GM19463 (cell line): ENCODE results near the gene SLC25A43.
"Not testable (repeated sequence)": the region's sequence is repeated elsewhere in the genome, so short reads cannot be mapped to it uniquely, and the experiment has no call there.

Source experiments
- ATAC-seq: cut with Tn5 transposase; IDR thresholded peaks from one replicate; pipeline ENCODE4 v1.9.1; 2021; ENCODE audit warnings: mild to moderate bottlenecking, moderate library complexity; ENCODE audit not compliant: unreplicated experiment

Gene SLC25A43

DNA sequence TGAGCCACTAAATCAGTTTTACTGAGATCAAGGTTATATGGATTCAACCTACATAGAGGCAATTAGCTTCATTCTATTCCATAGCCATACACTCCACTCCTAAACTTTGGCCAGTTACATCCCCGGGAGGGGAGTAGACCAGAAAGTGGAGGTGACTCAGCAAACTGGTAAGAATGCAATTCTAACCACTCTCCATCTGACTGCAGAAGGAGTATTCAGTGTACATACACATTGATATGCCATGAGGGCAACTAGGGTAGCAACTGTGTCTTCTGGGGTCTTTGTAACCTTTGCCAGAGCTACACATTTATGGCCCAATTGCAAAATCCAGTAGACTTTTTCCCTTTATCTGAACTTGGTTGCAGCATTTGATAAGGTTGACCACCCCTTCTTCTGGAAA lies 7.6 kb downstream of the SLC25A43 start:
- no peak for ATAC-seq

DNA sequence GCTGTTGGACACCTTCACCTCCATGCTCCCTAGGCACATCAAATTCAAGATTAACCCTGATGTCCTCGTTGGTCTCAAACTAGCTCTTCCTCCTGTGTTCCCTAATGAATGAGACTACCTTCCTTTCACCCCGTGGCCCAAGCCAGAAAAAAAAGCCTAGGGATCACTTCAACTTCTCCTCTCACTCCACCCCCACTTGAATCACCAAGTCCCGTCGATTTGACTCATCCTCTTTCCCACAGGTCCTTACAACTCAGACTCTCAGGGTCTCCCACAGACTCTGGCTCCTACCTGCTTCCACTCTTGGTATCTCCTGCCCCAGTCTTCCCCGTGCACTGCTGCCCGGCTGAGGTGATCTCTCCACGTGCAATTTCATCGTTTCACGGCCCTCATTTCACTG lies 8.5 kb downstream of the SLC25A43 start:
- no peak for ATAC-seq

DNA sequence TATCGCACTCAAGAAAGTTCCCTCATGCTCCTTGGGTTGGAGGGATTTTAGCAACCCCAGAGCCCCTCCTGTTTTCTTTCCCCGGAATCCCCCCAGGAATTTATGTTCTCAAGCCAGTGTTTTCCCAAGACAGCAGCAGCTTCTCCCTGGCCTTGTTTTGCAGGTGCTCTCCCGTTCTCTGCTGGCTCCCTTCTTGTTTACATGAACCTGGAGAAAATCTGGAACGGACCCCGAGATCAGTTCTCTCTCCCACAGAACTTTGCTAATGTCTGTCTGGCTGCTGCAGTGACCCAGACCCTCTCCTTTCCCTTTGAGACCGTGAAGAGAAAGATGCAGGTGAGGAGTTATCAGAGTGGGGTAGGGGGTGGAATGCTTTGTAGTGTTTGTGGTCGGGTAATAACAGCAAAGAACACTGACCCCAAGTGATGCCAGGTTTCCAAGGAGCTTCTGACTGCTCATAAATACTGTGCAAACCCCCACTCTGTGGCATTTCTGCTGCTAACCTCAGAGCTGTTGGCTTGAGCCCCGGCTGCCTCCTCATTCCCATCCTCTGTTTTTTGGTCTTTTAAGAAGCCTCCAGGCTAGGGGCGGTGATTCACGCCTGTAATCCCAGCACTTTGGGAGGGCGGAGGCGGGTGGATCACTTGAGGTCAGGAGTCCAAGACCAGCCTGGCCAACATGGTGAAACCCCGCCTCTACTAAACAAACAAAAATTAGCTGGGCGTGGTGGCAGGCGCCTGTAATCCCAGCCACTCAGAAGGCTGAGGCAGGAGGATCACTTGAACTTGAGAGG lies 11.1 kb downstream of the SLC25A43 start:
- ATAC-seq: no peak

DNA sequence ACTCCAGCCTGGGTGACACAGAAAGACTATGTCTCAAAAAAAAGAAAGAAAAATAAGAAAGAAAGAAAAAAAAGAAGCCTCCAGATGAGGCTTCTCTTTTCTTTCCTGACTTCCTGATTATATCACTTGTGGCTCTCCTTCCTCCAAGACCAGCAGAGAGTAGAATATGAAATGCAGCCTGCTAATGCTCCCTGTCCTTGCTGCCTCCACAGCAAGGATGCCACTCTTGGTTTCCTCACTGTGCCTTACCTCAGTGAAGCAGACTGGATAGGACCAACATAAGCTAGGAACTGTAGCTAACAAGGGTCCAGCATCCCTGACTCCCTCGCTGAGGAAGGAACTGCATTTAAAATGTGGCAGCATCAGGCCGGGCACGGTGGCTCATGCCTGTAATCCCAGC lies 11.7 kb downstream of the SLC25A43 start:
- ATAC-seq: no peak

DNA sequence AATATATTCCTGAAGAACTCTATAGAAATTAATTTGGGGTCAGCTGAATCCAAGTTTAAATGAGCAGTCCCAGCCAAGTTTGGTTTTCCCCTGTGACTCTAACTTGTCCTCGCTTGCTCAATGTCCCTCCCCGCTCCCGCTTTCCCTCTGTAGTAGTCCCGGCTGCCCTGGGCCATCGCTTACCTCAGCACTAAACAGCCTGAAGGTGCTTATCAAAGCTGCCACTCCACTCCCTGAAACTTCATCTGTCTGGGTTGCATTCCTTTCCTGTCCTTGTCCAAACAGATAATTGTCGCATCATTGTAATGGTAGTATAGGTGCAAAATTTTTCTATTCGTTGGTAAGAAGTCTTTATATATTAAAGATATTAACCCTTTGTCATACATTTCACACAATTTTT lies 12.8 kb downstream of the SLC25A43 start:
- ATAC-seq: no peak

DNA sequence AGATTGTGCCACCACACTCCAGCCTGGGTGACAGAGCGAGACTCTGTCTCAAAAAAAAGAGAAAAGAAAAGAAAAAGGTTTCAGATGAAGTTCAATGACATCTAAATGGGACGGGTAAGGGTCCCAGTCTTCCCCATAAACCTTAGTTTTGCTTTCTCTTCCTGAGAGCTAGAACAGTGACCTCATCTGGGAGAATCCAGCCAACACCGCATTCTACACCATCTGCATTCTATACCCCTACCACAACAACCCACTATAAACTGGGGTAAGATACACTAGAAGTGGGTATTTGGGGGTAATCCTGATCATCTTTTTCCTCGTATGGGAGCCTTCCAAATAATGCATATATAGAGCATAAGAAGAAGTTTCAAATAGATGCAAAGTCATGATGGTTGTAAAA lies 18.2 kb downstream of the SLC25A43 start:
- ATAC-seq: no peak

DNA sequence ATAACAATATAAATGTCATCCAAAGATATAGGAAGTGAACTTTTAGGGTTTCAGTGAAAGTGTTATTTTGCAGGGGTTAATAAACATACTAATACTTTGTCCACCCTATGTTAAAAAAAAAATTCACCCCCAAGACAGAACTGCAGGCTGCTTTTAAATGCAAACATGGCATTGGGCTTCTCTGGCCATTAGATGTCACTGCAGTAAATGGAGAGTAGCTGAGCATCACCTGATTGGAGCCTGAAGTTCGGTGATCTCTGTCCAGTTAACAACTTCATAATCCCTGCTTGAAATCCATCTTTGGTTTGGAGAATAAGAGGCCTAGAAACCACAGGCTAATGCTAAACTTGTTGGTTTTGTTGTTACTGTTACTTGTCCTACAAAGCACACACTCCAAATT lies 18.7 kb downstream of the SLC25A43 start:
- ATAC-seq: no peak

DNA sequence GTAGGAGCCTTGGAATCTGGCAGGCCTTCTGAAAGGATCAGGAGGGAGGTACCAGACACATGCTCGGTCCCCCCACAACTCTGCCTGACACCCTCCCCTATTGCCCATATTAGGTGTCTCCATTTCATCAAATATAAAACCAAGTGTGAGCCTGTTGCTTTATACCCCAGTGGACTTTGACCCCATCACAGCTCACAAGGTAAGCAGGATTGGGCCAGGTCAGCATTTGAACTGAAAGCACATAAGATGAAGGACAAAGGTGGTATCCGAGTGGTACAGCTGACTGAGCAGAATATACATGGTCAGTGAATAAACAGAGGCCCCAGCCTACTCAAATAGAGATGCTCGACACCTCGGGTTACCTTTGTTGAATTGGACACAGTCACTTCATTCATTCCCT lies 20.0 kb downstream of the SLC25A43 start:
- no peak for ATAC-seq

DNA sequence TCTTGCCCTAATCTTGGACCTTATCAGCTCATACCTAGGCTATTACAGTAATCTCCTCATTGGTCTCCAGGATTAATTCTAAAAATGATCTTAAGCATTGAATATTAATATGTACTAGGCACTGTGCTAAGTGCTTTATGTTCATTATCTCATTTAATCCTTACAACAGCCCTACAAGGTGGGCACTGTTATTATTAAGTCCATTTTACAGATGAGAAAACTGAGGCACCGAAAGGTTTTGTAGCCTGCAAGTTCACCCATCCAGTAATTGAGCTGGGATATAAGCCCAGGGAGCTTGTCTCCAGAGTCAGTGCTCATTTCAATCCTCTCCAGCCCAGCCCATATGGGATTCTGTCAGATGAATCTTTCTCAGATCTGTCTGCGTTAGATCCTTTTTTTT lies 20.8 kb downstream of the SLC25A43 start:
- no peak for ATAC-seq

DNA sequence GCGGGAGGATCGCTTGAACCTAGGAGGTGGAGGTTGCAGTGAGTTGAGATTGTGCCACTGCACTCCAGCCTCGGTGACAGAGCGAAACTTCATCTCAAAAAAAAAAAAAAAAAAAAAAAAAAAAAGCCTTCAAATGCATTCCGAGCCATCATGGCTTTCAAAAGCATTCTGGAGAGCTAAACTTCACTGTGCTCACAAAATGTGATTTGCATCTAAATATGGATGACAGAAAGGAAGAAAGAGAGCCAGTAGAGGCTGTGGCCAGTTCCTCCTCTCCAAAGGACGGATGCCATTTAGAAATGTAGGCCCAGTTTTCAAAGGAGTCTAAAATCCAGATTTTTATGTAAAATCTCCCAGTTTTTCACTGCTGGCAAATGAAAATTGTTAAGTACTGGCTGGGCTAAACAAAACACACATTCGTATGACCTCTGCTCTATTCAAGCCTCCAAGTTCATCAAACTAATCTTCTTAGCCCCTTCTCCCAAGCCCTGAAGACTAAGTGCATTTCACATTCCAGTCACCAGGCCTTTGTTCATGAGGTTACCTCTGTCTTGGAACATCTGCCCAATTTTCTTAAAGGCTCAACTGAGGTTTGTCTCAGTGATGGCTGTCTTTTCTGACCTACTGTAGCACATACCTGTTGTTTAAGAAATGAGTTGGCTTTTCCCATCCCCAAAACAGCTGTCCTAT lies 22.0 kb downstream of the SLC25A43 start:
- no peak for ATAC-seq

DNA sequence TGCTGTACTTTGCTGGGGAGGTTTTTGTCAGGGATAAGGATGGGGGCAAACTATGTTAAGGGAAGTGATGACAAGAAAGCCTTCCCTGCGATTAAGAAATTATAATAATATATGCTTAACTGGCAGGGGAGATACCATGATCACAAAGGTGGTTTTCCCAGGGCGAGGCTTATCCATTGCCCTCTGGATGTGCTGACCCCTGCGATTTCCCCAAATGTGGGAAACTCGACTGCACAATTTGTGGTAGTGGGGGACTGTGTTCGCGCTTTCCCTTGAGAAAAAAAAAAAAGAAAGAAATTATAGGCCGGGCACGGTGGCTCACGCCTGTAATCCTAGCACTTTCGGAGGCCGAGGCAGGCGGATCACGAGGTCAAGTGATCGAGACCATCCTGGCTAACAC lies 24.5 kb downstream of the SLC25A43 start:
- no peak for ATAC-seq

DNA sequence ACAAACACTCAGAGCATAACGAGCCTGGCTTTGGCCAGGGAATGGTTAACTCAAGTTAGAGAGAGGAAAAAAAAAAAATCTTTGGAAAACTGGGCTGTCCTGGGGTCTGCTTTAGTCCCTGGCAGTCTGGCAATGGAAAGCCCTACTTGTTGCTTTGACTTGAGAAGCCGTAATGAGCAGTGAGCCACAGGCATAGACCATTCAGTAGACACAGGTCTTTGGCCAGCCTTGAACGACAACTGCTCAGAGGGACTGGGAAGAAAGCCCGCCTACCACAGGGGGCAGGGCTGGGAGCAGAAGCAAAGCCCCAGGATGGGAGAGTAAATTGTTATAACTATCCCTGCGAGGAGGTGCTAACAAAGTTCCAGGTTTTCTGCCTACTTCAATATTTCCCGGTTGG lies 25.9 kb downstream of the SLC25A43 start:
- ATAC-seq: no peak

DNA sequence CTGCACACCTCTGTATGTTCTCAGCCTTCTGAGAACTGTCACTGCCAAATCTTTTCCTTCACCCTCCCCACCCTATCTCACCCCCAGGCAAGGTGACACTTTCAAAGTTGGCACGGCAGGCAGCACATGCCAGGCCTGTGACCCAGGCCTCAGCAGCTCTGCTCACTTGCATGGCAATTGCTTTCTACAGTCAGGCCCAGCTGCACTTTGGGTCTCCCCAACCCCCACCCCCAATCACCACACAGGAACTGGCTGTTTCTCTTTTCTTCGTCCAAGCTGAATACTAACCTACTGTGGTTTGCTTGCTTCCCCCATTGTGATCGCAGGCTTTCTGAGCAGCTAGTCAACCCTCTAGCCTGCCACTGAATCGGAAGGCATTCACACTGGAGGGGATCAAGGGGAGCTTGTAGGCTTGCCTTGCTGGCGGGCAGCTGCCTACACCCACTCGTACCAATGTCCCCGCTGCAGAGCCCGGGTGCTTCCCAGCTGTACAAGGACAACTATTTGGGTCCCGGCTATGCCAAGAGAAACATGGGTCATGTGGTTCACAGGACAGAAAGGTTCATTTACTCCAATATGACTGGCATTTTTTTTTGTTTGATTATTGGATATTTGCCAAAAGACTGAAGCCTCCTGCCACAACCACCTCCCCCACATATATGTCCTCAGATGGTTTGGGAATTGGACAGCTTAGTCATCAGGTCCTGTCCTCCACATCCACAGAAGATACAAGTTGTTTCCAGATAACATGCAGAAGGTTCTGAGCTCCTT lies 28.1 kb downstream of the SLC25A43 start:
- ATAC-seq: peak; percentile 80

DNA sequence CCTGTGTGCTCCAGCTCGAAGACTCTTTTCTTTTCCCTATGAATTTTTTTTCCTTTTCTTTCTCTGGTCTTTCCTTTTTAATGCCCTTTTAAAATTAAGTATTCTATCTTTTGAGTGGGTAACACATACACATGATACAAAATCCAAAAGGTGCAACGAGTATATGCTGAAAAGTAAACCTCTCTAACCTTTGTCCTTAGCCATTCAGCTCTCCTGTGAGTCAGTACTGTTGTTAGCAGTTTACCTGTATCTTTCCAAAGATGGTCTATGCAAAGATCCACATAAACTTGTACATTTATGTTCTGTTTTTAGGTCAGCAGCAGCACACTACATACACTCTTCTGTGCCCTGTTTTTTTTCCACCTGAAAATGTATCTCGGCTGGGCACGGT lies 28.7 kb downstream of the SLC25A43 start:
- ATAC-seq: no peak

DNA sequence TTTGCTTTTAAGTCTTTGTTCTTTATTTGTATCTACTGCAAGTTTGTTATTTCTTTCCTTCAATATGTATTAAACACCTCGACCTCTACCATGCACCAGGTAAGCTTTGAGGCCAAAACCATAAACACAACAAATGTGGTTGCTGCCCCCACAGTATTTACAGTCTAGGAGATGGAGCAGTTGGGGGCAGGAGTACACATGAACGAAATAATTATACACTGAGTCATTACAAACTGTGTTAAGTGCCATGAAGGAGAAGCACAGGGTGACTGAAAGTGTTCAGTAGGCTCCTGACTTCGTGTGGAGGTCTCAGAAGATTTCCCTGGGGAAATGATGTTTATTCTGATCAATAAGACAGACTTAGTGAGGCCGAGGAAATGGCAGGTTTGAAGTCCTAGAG lies 30.3 kb downstream of the SLC25A43 start:
- ATAC-seq: no peak

DNA sequence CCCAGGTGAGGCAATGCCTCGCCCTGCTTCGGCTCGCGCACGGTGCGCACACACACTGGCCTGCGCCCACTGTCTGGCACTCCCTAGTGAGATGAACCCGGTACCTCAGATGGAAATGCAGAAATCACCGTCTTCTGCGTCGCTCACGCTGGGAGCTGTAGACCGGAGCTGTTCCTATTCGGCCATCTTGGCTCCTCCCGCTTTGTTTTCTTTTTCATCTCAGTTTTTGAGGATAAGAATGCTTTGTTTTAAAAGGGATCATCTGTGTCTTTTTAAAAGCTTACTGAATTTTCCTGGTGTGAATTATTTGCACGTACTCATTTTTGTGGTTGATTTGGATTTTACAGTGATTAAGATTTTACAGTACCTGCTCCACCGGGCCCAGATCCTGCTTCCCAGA lies 42.2 kb downstream of the SLC25A43 start:
- not testable (repeated sequence) for ATAC-seq

DNA sequence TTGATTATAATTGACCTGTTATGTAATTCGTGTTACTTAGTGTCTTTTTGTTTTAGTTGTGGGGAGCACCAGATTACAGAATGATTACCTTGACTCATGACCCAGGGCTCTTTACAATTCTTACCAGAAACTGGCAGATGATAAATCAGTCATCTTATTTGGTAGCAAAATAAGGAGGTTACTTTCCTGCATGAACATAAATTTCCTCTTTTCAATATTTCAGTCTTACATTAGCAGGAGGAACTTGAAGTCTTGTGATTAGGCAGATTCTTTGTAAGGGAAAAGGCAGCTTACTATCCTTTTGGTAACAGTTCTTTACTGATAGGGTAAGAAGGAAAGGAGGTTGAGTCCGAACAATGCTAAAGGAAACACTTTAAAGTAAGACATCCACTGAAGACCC lies 43.1 kb downstream of the SLC25A43 start:
- no peak for ATAC-seq

DNA sequence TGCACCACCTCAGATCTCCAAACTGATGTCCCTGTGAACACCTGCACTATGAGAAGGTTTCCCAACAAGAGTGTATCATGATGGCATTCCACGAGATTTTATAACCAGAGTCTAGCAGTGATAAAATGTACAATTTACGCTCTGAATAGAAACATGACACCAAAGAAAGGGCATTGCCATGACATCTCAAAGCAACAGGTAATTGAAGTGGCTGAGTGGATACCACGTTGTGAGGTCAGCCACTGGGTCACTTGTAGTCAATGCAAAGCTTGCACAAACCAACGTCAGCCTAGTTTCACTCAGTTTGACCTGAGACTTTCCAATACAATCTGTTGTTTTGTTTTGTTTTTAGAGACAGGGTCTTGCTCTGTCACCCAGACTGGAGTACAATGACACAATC lies 54.1 kb downstream of the SLC25A43 start:
- ATAC-seq: no peak

DNA sequence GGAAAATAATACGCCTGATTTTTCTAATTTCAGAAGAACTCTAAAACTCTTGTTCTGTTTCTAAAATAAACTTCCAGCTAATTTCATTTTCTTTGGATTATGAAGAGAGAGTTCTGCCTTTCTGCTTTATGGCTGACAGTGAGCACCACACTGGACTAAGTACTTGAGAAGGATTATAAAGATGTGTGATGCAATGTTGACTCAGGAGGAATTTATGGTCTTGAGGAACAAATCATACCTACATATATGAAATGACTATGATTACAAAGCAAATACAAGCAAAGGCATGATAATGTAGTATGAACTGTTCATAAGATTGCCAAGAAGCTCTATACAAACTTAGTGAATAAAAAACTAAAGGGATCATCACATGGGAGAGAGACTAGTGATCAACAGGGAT lies 56.1 kb downstream of the SLC25A43 start:
- ATAC-seq: no peak

DNA sequence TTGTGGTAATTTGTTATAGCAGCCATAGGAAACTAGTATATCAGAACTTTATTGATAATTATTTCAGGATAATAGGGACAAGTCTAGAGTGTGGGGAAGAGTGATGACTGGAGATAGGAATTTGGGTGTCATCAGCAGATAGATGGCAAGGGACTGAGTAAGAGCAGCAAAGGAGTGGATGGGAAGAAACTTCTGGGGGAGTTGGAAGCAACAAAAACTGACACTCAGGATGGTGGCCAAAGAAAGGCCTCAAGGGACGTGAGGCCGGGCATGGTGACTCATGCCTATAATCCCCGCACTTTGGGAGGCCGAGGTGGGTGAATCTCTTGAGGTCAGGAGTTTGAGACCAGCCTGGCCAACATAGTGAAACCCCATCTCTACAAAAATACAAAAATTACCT lies 60.0 kb downstream of the SLC25A43 start:
- ATAC-seq: no peak

DNA sequence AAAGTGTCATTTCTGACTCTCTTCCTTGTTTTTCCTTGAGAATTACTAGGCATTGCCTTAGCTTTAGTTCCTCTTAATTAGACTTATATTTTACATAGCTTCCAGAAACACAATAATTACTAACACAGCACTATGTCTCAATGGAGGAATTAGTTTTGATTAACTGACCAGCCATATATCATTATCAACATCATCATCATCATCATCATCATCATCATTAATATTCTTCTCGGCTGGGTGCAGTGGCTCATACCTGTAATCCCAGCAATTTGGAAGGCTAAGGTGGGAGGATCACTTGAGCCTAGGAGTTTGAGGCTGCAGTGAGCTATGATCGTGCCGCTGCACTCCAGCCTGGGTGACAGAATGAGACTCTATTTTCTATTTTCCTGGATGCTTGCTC lies 66.4 kb downstream of the SLC25A43 start:
- no peak for ATAC-seq

DNA sequence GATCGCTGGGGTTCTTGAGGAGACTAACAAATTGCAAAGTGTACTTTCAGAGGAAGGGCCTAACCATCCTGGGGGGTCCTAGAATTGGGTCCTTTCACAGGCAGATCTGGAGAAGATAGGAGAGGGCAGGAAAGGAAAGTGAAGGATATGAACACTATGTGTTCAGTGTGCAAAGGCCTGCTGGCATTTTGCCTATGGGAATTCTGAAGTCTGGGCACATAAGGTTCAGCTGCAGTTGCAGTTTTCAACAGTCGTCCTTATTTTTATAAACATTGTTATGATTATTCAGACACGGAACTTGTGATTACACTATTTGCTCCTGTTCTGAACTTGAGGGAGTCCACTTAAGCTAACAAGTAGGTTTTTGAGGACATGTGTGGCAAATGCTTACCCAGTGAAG lies 67.8 kb downstream of the SLC25A43 start:
- no peak for ATAC-seq
